Fibroblast of pulmonary artery (primary cell): Measurements from ENCODE around the gene DNAH7.
A peak's percentile ranks its signal among the peaks of the same experiment; 100 is the strongest.

Source experiments
- DNase-seq: peaks from one replicate; pipeline ENCODE4 v3.0.0-alpha.2; 2010; ENCODE audit warnings: low read depth
- H3K4me3 ChIP-seq: replicated peaks from 2 replicates; pipeline ENCODE4 v1.5.1; 2011; ENCODE audit warnings: low read depth, mild to moderate bottlenecking, control low read depth, low read length, moderate library complexity
- TF ChIP-seq, protein P1 (sequence below): IDR thresholded peaks from 2 replicates; pipeline ENCODE4 v1.5.1; 2011; ENCODE audit warnings: mild to moderate bottlenecking, control low read depth, low read length, inconsistent platforms; ENCODE audit errors: missing control alignments

Gene DNAH7

DNA sequence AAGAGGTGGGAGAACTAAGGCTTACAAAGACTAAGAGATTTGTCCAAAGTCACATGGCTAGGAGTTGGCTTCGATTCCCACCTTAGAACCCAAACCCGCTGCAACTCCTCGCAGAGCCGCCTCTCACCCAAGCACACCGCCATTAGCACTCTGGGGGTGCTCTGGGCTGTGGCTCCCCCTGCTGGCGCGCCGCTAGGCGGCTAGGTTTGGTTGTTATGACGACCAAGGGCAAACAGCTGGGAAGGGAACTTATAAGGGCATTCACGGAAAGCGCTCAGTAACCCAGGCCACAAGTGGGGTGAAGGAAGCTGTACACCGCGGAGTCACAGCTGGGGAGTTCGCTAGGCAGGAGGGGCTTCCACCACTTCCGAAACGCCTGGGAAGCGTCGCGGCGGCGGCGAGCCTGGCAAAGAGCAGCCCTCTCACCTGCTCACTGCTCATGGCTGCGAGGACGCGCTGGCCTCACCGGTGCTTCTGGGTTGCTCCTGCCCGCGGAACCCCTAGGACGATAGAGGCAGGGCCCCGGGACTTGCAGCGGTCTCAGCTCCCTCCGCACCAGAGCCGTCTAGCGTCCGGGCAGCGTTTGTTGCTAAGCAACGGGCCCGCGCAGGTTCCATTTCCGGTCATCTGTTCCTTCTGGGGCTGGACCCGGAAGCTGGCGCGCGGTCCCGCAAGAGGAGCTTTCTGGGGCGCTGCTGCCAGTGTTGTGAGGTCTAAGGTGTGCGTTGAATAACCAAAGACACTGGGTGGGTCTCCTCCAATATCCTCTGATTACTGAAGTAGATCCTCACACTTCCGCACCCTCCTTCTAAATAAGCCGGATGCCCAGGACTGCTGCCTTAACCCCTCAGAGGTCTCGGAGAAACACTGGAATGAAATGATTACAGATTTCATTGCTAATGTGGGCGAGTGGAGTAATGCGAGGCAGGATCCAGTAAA, at the start of gene DNAH7:
TSS of gene DNAH7 (minus strand) at position 567 of the 939 bp plus-strand sequence. CDS start at position 441, 126 bp downstream.
- peak within 1 kb of the TSS; percentile 87 for H3K4me3 ChIP-seq
- peak; percentile 88 for DNase-seq
- TF ChIP-seq, protein P1, sequence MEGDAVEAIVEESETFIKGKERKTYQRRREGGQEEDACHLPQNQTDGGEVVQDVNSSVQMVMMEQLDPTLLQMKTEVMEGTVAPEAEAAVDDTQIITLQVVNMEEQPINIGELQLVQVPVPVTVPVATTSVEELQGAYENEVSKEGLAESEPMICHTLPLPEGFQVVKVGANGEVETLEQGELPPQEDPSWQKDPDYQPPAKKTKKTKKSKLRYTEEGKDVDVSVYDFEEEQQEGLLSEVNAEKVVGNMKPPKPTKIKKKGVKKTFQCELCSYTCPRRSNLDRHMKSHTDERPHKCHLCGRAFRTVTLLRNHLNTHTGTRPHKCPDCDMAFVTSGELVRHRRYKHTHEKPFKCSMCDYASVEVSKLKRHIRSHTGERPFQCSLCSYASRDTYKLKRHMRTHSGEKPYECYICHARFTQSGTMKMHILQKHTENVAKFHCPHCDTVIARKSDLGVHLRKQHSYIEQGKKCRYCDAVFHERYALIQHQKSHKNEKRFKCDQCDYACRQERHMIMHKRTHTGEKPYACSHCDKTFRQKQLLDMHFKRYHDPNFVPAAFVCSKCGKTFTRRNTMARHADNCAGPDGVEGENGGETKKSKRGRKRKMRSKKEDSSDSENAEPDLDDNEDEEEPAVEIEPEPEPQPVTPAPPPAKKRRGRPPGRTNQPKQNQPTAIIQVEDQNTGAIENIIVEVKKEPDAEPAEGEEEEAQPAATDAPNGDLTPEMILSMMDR: no peak

DNA sequence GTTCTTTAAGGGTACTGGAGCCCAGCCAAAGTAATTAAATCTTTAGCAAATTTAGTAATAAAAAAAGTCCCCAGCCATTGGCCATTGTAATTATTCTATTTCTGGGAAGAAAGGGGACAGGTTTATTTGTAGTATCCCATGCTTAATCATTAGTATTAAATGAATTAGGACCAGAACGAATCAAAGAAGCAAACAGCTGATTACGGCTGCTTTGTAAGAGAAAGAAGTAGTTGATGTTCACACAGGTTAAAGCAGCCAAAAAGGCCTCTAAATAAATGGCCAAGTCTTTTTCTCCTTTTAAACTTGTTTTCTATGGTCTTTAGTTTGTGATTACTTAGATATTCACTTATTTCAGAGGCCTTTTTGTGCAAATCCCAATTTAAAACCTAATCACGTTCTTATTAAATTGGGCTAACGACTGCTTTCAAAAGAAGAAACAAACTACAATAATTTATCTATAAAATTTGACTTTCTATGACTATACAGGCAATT, 48.6 kb upstream of the DNAH7 start:
- TF ChIP-seq, protein P1: no peak

DNA sequence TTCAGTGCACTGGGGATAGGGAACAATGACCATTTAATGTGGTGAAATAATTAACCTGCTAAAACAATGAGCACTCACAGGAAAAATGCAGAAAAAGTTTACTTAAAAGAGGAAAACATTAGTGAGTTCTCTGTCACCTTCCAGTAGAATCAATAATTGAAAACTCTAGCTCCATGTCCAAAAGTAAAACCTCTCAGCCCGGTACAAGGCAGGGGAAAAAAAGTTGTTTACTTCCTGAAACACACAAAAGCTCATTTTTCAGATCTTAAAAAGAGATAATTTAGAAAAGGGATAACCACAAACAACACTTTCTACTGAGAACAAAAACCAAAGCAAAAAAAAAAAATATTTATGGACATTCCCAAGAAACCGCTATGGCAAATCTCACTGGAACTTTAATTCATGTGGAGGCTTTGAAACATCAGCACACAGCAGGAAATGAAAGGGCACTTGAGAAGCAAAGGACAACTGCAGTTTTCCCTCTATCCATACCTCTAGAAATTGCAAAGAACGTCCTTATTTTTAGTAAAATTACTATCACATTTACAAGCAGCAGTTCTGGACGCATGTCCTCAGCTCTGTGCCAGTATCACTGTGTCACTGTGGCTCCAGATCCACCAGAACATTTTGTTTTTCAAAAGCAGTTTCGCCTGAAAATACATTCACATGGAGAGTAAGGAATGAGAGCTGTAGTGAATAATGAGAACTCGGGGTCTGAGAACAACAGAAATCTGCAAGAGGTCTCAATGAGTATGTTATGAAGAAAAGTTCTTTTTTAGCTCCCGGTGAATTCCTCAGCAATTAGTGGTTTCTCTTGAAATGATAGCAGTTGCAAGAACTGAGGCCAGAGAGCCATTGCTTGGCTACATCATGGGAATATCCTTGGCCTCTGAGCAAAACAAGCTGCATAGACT, 44.7 kb upstream of the DNAH7 start:
- no peak overlapping the region for H3K4me3 ChIP-seq
- TF ChIP-seq, protein P1: no peak
- DNase-seq: peak; percentile 69

More for the DNA sequence above, 48.6 kb upstream of the DNAH7 start:
- H3K4me3 ChIP-seq: no peak overlapping the region
- DNase-seq: no peak

DNA sequence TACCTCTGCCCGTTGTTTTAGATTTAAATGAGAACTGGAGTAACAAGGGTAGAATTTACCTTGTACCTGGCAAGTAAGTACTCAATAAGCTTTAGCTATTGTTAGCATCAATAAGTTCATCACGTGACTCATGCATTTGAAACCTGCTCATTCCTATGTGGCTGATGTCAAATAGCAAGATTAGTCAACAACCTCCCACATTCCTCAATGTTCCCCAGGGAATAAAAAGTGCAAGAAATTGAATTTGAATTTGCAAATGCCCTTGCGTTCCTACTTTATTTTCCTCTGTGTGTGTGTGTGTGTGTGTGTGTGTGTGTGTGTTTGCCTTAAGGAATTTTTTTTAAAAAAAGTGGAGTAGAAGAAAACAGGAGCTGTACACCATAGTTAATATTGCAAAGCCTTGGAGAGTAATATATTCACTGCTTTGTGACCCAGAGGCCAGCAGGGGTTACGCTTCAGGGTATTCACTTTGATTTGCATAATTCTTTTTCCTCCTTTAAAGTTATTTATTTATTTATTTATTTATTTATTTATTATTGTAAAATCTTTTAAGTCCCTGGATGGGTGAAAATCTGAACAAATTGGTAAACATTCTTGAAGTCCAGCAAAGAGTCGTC, 43.9 kb upstream of the DNAH7 start:
- peak; percentile 88 for DNase-seq
- no peak overlapping the region for H3K4me3 ChIP-seq
- TF ChIP-seq, protein P1: no peak

DNA sequence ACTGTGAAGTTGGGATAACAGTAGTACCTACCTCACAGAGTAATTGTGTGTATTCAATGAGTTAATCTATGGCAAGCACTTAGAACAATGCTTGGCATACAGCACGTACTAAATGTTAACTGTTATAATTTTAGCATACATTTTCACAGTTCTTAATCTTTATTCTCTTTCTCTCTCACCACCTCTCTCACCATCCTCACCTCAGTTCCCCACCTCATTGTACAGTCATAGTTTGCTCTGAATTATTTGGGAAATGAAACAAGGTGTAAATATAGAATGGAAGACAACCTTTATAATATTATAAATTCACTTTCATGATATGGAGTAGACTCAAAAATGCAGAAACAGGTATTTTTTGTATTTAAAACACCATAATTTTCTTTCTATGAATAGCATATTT, 40.0 kb upstream of the DNAH7 start:
- TF ChIP-seq, protein P1: no peak
- DNase-seq: no peak
- H3K4me3 ChIP-seq: no peak overlapping the region

DNA sequence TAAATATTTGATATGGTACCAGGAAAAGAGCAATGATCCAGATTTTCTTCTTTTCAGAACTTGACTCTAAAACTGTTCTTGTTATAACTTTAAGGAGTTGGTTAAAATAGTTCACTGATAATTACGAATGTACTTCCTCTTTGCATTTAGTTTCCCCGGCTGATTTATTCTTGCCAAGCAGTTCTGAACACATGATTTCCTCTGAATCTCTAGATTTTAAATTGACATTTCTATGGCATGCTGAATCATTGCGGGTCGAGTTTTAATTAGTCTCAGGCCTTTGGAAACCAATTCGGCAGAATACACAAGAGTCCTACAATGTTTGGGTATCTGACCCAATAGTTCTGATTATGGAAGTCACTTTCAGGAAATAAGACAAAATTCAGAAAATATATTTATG, 37.3 kb upstream of the DNAH7 start:
- TF ChIP-seq, protein P1: no peak
- no peak for DNase-seq
- H3K4me3 ChIP-seq: no peak overlapping the region
